ENCODE results near the gene PDE3A.

DNA sequence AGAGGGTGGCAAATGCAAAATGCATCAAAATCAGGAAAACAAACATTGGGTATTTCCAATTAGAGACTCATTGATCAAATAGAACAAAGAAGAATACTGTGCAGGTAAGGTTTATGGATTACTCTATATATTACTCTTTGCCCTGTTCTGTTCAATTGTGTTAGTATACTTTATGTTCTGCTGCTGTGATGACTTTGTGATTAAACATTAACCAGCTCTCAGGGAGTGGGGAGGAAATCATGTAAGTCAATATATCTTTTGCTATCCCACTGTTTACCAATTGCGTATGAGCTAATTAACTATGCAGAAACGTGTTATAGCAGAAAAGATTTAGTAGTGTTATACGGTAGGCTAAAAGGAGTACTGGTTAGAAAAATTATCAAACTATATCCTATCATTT lies 129.4 kb downstream of the PDE3A start:
- TF ChIP-seq, protein P1, sequence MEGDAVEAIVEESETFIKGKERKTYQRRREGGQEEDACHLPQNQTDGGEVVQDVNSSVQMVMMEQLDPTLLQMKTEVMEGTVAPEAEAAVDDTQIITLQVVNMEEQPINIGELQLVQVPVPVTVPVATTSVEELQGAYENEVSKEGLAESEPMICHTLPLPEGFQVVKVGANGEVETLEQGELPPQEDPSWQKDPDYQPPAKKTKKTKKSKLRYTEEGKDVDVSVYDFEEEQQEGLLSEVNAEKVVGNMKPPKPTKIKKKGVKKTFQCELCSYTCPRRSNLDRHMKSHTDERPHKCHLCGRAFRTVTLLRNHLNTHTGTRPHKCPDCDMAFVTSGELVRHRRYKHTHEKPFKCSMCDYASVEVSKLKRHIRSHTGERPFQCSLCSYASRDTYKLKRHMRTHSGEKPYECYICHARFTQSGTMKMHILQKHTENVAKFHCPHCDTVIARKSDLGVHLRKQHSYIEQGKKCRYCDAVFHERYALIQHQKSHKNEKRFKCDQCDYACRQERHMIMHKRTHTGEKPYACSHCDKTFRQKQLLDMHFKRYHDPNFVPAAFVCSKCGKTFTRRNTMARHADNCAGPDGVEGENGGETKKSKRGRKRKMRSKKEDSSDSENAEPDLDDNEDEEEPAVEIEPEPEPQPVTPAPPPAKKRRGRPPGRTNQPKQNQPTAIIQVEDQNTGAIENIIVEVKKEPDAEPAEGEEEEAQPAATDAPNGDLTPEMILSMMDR (conservative IDR thresholded peaks at IDR 0.05; ENCODE audit: low read depth, low read length) = no peak
- TF ChIP-seq, protein P2, sequence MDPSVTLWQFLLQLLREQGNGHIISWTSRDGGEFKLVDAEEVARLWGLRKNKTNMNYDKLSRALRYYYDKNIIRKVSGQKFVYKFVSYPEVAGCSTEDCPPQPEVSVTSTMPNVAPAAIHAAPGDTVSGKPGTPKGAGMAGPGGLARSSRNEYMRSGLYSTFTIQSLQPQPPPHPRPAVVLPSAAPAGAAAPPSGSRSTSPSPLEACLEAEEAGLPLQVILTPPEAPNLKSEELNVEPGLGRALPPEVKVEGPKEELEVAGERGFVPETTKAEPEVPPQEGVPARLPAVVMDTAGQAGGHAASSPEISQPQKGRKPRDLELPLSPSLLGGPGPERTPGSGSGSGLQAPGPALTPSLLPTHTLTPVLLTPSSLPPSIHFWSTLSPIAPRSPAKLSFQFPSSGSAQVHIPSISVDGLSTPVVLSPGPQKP (IDR thresholded peaks at IDR 0.05; ENCODE audit: borderline replicate concordance, low read depth, low read length) = no peak
- TF ChIP-seq CEBPB (IDR thresholded peaks at IDR 0.05; ENCODE audit: low read depth, low read length) (no peak), RAD21 (IDR thresholded peaks at IDR 0.05; ENCODE audit: low read length) (no peak), MAZ (IDR thresholded peaks at IDR 0.05; ENCODE audit: borderline replicate concordance, low read depth, low read length) (no peak), RFX5 (IDR thresholded peaks at IDR 0.05; ENCODE audit: low read depth, low read length) (no peak)

Data from IMR-90 (cell line).